HCT116 (cell line): ENCODE results near the gene MAP2K4. TPM values are rescaled to one million over a fixed set of nuclear protein-coding genes. Genes with fewer than 3 reads are reported as not detected.

Source experiments
- ATAC-seq: fragments of 200-7000 bp; cut with Tn5 transposase; 2 replicates; pipeline ENCODE4 v1.9.1; 2020; ENCODE audit warnings: mild to moderate bottlenecking, moderate library complexity
- BruUV-seq: library from RNA; stranded (reverse); fragments of 400-500 nt; replicated peaks from 2 replicates; lab custom pipeline; 2021; lab: Mats Ljungman, UMichigan
- CTCF ChIA-PET: fragments of 300-600 bp; sonication (Branson Sonifier 250); formaldehyde crosslinking; loops from one replicate; lab custom pipeline; 2021; ENCODE audit warnings: antibody characterized with exemption; lab: Charles Lee
- POLR2A ChIA-PET: fragments of 300-600, 350-600 bp; sonication (Branson Sonifier 250); formaldehyde crosslinking; loops from one replicate; lab custom pipeline; 2021; ENCODE audit warnings: antibody characterized with exemption; lab: Charles Lee
- RAD21 ChIA-PET, 2 experiments: fragments of 300-600 bp; sonication (Branson Sonifier 250); formaldehyde crosslinking; loops; one replicate each; lab custom pipeline; 2023; ENCODE audit warnings: low total read pairs in 2 of 2; ENCODE audit not compliant: uncharacterized antibody in 2 of 2, unreplicated experiment in 2 of 2, low non-redundant PET in 1 of 2; lab: Charles Lee
- DNase-seq: peaks from one replicate; pipeline ENCODE4 v3.0.0-alpha.2; 2010; ENCODE audit warnings: low read depth, low spot score
- H2AFZ ChIP-seq: fragments of 200-600 bp; shearing (Covaris generic), sonication (generic); 2 replicates; pipeline ENCODE4 v1.6.1; 2017; ENCODE audit warnings: low read depth, mixed run types, mixed read lengths, antibody characterized with exemption, low read length; ENCODE audit not compliant: poor library complexity, severe bottlenecking
- H3K27ac ChIP-seq: 2 replicates; pipeline ENCODE4 v1.5.1; 2012; ENCODE audit warnings: low read depth, low read length
- H3K27me3 ChIP-seq: fragments of 200-600 bp; sonication (generic); 2 replicates; pipeline ENCODE4 v1.6.1; 2016; ENCODE audit warnings: mixed run types, low read length, mixed read lengths; ENCODE audit not compliant: insufficient read depth
- H3K36me3 ChIP-seq, 2 experiments: fragments of 200-500 bp in 1 of 2; fragments of 200-600 bp in 1 of 2; sonication (Bioruptor generic) in 1 of 2; sonication (generic) in 1 of 2; 2 replicates each; pipeline versions ENCODE4 v1.5.1 to v1.6.1; 2014 to 2016; ENCODE audit warnings: low read length in 2 of 2, inconsistent platforms in 1 of 2, mixed read lengths in 1 of 2, mixed run types in 1 of 2; ENCODE audit not compliant: insufficient read depth in 2 of 2, control insufficient read depth in 1 of 2
- H3K4me1 ChIP-seq, 2 experiments: fragments of 200-600 bp in 1 of 2; sonication (generic) in 1 of 2; 2 replicates each; pipeline versions ENCODE4 v1.5.1 to v1.6.1; 2012 to 2017; ENCODE audit warnings: low read length in 2 of 2, inconsistent platforms in 1 of 2, mild to moderate bottlenecking in 1 of 2, mixed read lengths in 1 of 2, mixed run types in 1 of 2, moderate library complexity in 1 of 2; ENCODE audit not compliant: insufficient read depth in 2 of 2, control insufficient read depth in 1 of 2
- H3K4me2 ChIP-seq: fragments of 200-600 bp; sonication (generic); 2 replicates; pipeline ENCODE4 v1.6.1; 2017; ENCODE audit warnings: mixed run types, low read length, mixed read lengths
- H3K4me3 ChIP-seq, 2 experiments: fragments of 200-600 bp in 1 of 2; sonication (generic) in 1 of 2; replicated peaks in 1 of 2; 2 replicates each; pipeline ENCODE4 v1.5.1; 2011 to 2016; ENCODE audit warnings: low read length in 2 of 2, control low read depth in 1 of 2, low read depth in 1 of 2, mild to moderate bottlenecking in 1 of 2, mixed read lengths in 1 of 2, mixed run types in 1 of 2
- H3K79me2 ChIP-seq: fragments of 200-600 bp; sonication (generic); 2 replicates; pipeline ENCODE4 v1.6.1; 2017; ENCODE audit warnings: mild to moderate bottlenecking, mixed run types, low read length, moderate library complexity, mixed read lengths; ENCODE audit not compliant: insufficient read depth
- H3K9ac ChIP-seq: fragments of 200-600 bp; sonication (generic); 2 replicates; pipeline ENCODE4 v1.6.1; 2016; ENCODE audit warnings: low read length, mixed read lengths
- H3K9me2 ChIP-seq: fragments of 200-600 bp; sonication (generic), shearing (Covaris generic); 2 replicates; pipeline ENCODE4 v1.6.1; 2017; ENCODE audit warnings: mixed run types, mild to moderate bottlenecking, moderate library complexity; ENCODE audit not compliant: insufficient read depth
- H3K9me3 ChIP-seq, 2 experiments: fragments of 200-500 bp in 1 of 2; fragments of 200-600 bp in 1 of 2; sonication (Bioruptor generic) in 1 of 2; sonication (generic) in 1 of 2; 2 replicates each; pipeline ENCODE4 v1.6.1; 2014 to 2017; ENCODE audit warnings: low read length in 2 of 2, mixed read lengths in 2 of 2, inconsistent platforms in 1 of 2, low read depth in 1 of 2, mild to moderate bottlenecking in 1 of 2, mixed run types in 1 of 2, moderate library complexity in 1 of 2; ENCODE audit not compliant: control insufficient read depth in 1 of 2, insufficient read depth in 1 of 2
- H4K20me1 ChIP-seq: fragments of 200-600 bp; sonication (generic), shearing (Covaris generic); 2 replicates; pipeline ENCODE4 v1.6.1; 2017; ENCODE audit warnings: mixed run types, mild to moderate bottlenecking, moderate library complexity; ENCODE audit not compliant: insufficient read depth
- ATF3 ChIP-seq: IDR thresholded peaks from 2 replicates; pipeline ENCODE4 v1.6.1; 2012
- CEBPB ChIP-seq: IDR thresholded peaks from 2 replicates; pipeline ENCODE4 v1.6.1; 2012; ENCODE audit warnings: low read depth
- EZH2phosphoT487 ChIP-seq: fragments of 200-600 bp; IDR thresholded peaks from 2 replicates; pipeline ENCODE4 v1.6.1; 2018; ENCODE audit warnings: antibody characterized with exemption, borderline replicate concordance
- FOSL1 ChIP-seq: IDR thresholded peaks from 2 replicates; pipeline ENCODE4 v1.6.1; 2012; ENCODE audit warnings: low read depth
- POLR2A ChIP-seq: IDR thresholded peaks from 2 replicates; pipeline ENCODE4 v1.7.0; 2011; ENCODE audit warnings: borderline replicate concordance; ENCODE audit not compliant: insufficient read depth, insufficient read length; ENCODE audit errors: extremely low read depth
- POLR2AphosphoS5 ChIP-seq: IDR thresholded peaks from 2 replicates; pipeline ENCODE4 v1.6.1; 2011; ENCODE audit warnings: mild to moderate bottlenecking, low read depth, low read length, moderate library complexity
- RAD21 ChIP-seq: IDR thresholded peaks from 2 replicates; pipeline ENCODE4 v1.6.1; 2012; ENCODE audit warnings: low read depth, mild to moderate bottlenecking
- SIN3A ChIP-seq: IDR thresholded peaks from 2 replicates; pipeline ENCODE4 v1.6.1; 2012; ENCODE audit warnings: low read depth
- SP1 ChIP-seq: IDR thresholded peaks from 2 replicates; pipeline ENCODE4 v1.6.1; 2012; ENCODE audit warnings: low read depth
- SRF ChIP-seq: IDR thresholded peaks from 2 replicates; pipeline ENCODE4 v1.6.1; 2012; ENCODE audit warnings: low read depth
- YY1 ChIP-seq: IDR thresholded peaks from 2 replicates; pipeline ENCODE4 v1.6.1; 2011; ENCODE audit warnings: low read length, low read depth, moderate library complexity, mild to moderate bottlenecking; ENCODE audit not compliant: insufficient replicate concordance; ENCODE audit errors: extremely low read depth
- intact Hi-C: fragments of 100-400 bp; cut with micrococcal nuclease; formaldehyde crosslinking; loops from 2 replicates; pipeline ENCODE4 v1.10.0; 2022
- microRNA counts: library from miRNA; unstranded; fragments of <30 nt; microRNA quantifications from one replicate; lab custom pipeline; 2015
- microRNA-seq: library from miRNA; unstranded; fragments of <30 nt; microRNA quantifications from one replicate; pipeline ENCODE4, GENCODE V29; 2016; ENCODE audit warnings: borderline number of aligned reads
- total RNA-seq: library from RNA; stranded (reverse); gene quantifications from one replicate; pipeline ENCODE4 v1.2.1, GENCODE V29; 2021; ENCODE audit not compliant: unreplicated experiment

Gene MAP2K4
- total RNA-seq, 1 experiment from 2014 or later: 42.3 TPM

- H3K9ac ChIP-seq: no peak overlapping the region
- ATAC-seq (no peak), DNase-seq (no peak)
- H3K9me3 ChIP-seq: no peaks in the 10 kb centered on the region; a peak in 1 of 4 replicates
- H3K79me2 ChIP-seq: no peaks in the 10 kb centered on the region
- BruUV-seq: no TSS peak
- H3K4me2 ChIP-seq: no peak overlapping the region
- ChIA-PET RAD21 (no interaction called here), POLR2A (no interaction called here), CTCF (no interaction called here)
- no peaks in the 10 kb centered on the region for H3K4me1 ChIP-seq
- no peaks in the 10 kb centered on the region for H3K27me3 ChIP-seq
- no peaks in the 10 kb centered on the region for H3K9me2 ChIP-seq
- no peak overlapping the region for H3K4me3 ChIP-seq
- H4K20me1 ChIP-seq: no peaks in the 10 kb centered on the region; the same call in 1 of the 2 replicates
- no peak overlapping the region for H3K27ac ChIP-seq
- no peaks in the 10 kb centered on the region for H3K36me3 ChIP-seq
- TF ChIP-seq POLR2AphosphoS5: no peak
- TF ChIP-seq SRF: no peak
- TF ChIP-seq YY1: no peak
- intact Hi-C loops: no loop called here
- H2AFZ ChIP-seq: no peak overlapping the region
Measured at GRCh38 chr17:12187658-12188057, 167.0 kb downstream of the MAP2K4 start.

DNA sequence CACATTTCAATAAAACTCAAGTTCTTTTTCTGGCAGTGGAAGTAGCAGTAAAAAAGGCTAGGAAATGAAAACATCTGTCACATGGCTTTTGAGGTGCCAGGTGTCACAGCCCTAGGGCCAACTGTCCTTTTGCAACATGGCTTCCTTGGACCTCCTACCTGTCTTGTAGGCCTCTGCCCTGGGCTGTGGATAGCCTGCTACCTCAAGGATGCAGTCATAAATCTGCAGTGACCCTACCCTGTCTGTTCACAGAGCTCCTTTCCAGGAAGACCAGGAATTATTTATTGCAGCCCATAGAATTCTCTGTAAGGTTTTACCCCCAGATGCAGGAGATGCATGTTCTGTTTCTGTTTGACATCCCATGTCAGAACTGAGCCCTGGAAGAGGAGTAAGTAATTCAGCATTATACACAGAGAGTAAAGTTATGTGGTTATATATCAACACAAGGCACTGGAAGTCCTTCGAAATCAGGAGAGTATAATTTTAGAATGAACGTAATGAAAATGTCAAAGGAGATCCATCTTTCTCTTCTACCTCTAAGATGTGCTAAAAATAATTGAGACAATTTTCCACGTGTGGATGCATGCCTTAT is 172.6 kb downstream of the MAP2K4 start:
- Histone ChIP-seq H3K4me3 (no peak overlapping the region), H3K27ac (no peak overlapping the region), H3K4me1 (no peaks in the 10 kb centered on the region), H4K20me1 (no peaks in the 10 kb centered on the region; the same call in 1 of the 2 replicates), H3K27me3 (no peaks in the 10 kb centered on the region), H3K9me3 (no peaks in the 10 kb centered on the region), H3K4me2 (no peak overlapping the region), H3K9ac (no peak overlapping the region), H3K36me3 (no peaks in the 10 kb centered on the region), H3K79me2 (no peaks in the 10 kb centered on the region), H2AFZ (no peak overlapping the region), H3K9me2 (no peaks in the 10 kb centered on the region)
- RAD21 ChIA-PET: no interaction called here
- CTCF ChIA-PET: no interaction called here
- TF ChIP-seq FOSL1 (no peak), CEBPB (no peak), YY1 (no peak), SP1 (no peak), EZH2phosphoT487 (no peak), SIN3A (no peak), POLR2A (no peak), RAD21 (no peak), ATF3 (no peak)
- POLR2A ChIA-PET: no interaction called here
- DNase-seq (no peak), ATAC-seq (no peak)
- no TSS peak for BruUV-seq
- intact Hi-C loops: no loop called here

MicroRNAs encoded within 50 kb of the gene (microRNA counts, 767-probe panel; counts per million panel counts)
- microRNA hsa-miR-744-5p (lab: Ali Mortazavi, UCI): not detected

Small RNA genes within 50 kb of the gene (microRNA-seq; reads per million reads assigned to microRNA genes)
- gene MIR744: 8,948 reads per million, percentile 95 among the genes with 10 or more reads in this experiment

Other genes with a start within 250 kb of the MAP2K4 start
- gene ZNF18, start 23.4 kb upstream of the MAP2K4 start, total RNA-seq: 6.2 TPM